Measurements from ENCODE around the gene LRRC8C.

Gene LRRC8C

DNA sequence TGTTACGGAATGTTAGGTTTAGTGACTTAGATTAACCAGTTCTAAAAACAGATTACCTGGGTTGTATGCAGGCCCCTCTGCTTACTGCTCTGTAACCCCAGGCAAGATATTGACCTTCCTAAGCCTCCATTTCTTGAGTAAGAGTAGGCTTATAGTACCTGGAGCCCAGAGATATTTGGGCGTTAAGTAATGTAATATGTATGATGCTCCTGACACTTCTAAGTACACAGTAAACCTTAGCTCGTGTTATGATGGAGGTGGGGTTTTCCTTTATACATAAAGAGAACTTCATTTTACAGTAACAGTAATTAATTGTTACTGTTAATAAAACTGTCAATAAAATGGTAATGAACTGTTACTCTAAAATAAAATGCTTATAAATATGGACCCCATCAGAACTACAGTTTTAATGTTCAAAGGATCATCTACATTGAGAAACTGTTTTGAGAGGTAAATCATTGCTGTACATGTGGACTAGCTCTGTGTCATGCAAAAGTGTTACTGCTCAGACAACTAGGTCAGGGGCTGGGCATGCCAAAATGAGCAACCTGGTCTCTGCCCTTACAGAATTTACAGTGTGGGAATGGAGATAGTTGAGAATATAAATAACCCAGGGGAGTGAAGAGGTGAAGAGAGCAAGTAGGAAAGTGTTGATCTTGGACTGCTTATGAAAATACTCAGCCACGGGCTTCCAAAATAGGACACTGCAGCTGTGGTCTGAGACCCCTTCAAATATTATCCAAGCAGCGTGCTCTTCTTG is 26.6 kb downstream of the LRRC8C start:
- Histone ChIP-seq H3K36me3 (ENCODE audit: insufficient read depth, low read length) (0 out of 2 replicates have a peak, but pooled peaks cover 3% of the 10 kb centered on the region), H4K20me1 (ENCODE audit: insufficient read depth, low read length) (peaks cover 19% of the 10 kb centered on the region; the same call in 1 of the 2 replicates), H3K9me3 (ENCODE audit: insufficient read depth, low read length, severe bottlenecking) (no peaks in the 10 kb centered on the region), H3K4me3 (ENCODE audit: low read depth in 1 of 2, low read length in 2 of 2) (no peak overlapping the region), H3K27me3 (ENCODE audit: insufficient read depth, low read length, poor library complexity) (no peaks in the 10 kb centered on the region), H3K27ac (ENCODE audit: low read length) (0 out of 2 replicates have a peak overlapping the region, but pooled peaks have one; percentile 7), H3K4me1 (ENCODE audit: insufficient read depth, low read length) (peaks cover 36% of the 10 kb centered on the region), H3K4me2 (ENCODE audit: insufficient read depth, low read length) (no peak overlapping the region), H3K79me2 (ENCODE audit: insufficient read depth, low read length) (peaks cover 76% of the 10 kb centered on the region), H3K9ac (ENCODE audit: low read depth, low read length) (no peak overlapping the region), H2AFZ (ENCODE audit: low read depth, low read length) (no peak overlapping the region)
- no peak for DNase-seq
- TF ChIP-seq, protein P1, sequence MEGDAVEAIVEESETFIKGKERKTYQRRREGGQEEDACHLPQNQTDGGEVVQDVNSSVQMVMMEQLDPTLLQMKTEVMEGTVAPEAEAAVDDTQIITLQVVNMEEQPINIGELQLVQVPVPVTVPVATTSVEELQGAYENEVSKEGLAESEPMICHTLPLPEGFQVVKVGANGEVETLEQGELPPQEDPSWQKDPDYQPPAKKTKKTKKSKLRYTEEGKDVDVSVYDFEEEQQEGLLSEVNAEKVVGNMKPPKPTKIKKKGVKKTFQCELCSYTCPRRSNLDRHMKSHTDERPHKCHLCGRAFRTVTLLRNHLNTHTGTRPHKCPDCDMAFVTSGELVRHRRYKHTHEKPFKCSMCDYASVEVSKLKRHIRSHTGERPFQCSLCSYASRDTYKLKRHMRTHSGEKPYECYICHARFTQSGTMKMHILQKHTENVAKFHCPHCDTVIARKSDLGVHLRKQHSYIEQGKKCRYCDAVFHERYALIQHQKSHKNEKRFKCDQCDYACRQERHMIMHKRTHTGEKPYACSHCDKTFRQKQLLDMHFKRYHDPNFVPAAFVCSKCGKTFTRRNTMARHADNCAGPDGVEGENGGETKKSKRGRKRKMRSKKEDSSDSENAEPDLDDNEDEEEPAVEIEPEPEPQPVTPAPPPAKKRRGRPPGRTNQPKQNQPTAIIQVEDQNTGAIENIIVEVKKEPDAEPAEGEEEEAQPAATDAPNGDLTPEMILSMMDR (IDR thresholded peaks at IDR 0.05; ENCODE audit: borderline replicate concordance, extremely low read depth, low read length, poor library complexity, severe bottlenecking), result no peak
- TF ChIP-seq EZH2 (IDR thresholded peaks at IDR 0.05; ENCODE audit: borderline replicate concordance, low read depth, low read length, severe bottlenecking), result no peak
- ATAC-seq (ENCODE audit: insufficient read depth, low read depth), result no peak

DNA sequence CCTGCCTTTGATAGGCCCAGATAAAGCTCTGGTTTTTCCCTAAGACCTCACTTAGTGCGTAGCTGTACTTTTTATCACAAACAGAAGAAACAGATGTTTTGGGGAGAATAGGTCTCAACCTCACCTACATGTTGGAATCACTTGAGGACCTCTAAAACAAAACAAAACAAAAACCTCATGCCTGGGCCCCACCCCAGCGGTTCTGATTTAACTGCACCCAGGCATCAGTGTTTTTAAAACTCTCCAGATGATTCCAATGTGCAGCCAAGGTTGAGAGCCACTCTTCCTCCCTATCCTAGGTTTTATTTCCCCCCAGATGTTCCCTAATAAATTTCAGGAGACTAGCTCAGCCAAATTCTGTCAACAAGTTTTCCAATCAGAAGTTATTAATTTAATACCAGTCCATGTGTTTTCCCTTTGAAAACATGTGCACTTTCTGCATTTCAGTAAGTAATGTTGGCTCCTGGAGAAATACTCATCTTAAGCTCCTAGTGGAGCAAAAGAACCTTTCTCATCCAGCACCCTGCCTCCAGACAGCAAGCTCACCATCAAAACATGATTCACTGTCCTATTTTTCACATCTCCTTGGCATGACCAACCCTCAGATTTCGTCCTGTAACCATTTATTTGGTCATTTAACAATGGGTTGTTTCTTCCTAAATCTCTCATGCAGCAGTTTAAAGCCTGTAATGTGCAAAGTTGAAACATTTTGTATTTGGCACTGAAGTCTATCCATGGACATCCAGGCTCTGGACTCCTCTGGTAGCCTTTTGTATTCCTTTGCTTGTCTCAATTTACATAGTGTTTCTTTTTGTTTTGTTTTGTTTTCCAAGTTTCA is 27.5 kb downstream of the LRRC8C start:
- peaks cover 69% of the 10 kb centered on the region for H3K79me2 ChIP-seq (ENCODE audit: insufficient read depth, low read length)
- no peaks in the 10 kb centered on the region for H3K9me3 ChIP-seq (ENCODE audit: insufficient read depth, low read length, severe bottlenecking)
- no peak overlapping the region for H3K4me3 ChIP-seq (ENCODE audit: low read depth in 1 of 2, low read length in 2 of 2)
- H2AFZ ChIP-seq (ENCODE audit: low read depth, low read length), result no peak overlapping the region
- peaks cover 33% of the 10 kb centered on the region for H3K4me1 ChIP-seq (ENCODE audit: insufficient read depth, low read length)
- H3K27me3 ChIP-seq (ENCODE audit: insufficient read depth, low read length, poor library complexity), result no peaks in the 10 kb centered on the region
- H3K27ac ChIP-seq (ENCODE audit: low read length), result no peak overlapping the region
- TF ChIP-seq EZH2 (IDR thresholded peaks at IDR 0.05; ENCODE audit: borderline replicate concordance, low read depth, low read length, severe bottlenecking), result no peak
- TF ChIP-seq, protein P1 (IDR thresholded peaks at IDR 0.05; ENCODE audit: borderline replicate concordance, extremely low read depth, low read length, poor library complexity, severe bottlenecking), result no peak
- DNase-seq (no peak), ATAC-seq (ENCODE audit: insufficient read depth, low read depth) (no peak)
- H3K36me3 ChIP-seq (ENCODE audit: insufficient read depth, low read length), result 0 out of 2 replicates have a peak, but pooled peaks cover 3% of the 10 kb centered on the region
- peaks cover 18% of the 10 kb centered on the region; the same call in 1 of the 2 replicates for H4K20me1 ChIP-seq (ENCODE audit: insufficient read depth, low read length)
- no peak overlapping the region for H3K9ac ChIP-seq (ENCODE audit: low read depth, low read length)
- H3K4me2 ChIP-seq (ENCODE audit: insufficient read depth, low read length), result no peak overlapping the region

DNA sequence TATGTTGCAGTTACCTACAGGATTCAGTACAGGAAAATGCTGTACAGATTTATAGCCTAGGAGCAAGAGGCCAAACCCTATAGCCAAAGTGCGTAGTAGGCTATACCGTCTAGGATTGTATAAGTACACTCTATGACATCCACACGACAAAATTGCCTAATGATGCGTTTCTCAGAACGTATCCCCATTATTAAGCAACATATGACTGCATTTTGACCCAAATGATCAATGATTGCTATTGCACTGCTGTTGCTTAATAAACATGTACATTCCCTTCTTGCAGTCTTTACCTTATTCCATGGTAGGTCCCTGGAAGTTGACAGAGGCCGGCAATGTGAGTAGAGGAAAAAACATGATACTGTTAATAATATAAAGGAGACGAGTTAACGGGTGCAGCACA is 33.0 kb downstream of the LRRC8C start:
- Histone ChIP-seq H3K36me3 (ENCODE audit: insufficient read depth, low read length) (0 out of 2 replicates have a peak, but pooled peaks cover 3% of the 10 kb centered on the region), H3K27me3 (ENCODE audit: insufficient read depth, low read length, poor library complexity) (no peaks in the 10 kb centered on the region), H3K4me3 (ENCODE audit: low read depth in 1 of 2, low read length in 2 of 2) (no peak overlapping the region), H4K20me1 (ENCODE audit: insufficient read depth, low read length) (peaks cover 5% of the 10 kb centered on the region; the same call in 1 of the 2 replicates), H3K27ac (ENCODE audit: low read length) (no peak overlapping the region), H3K9me3 (ENCODE audit: insufficient read depth, low read length, severe bottlenecking) (no peaks in the 10 kb centered on the region), H3K4me1 (ENCODE audit: insufficient read depth, low read length) (no peaks in the 10 kb centered on the region), H3K9ac (ENCODE audit: low read depth, low read length) (no peak overlapping the region), H3K4me2 (ENCODE audit: insufficient read depth, low read length) (no peak overlapping the region), H2AFZ (ENCODE audit: low read depth, low read length) (no peak overlapping the region), H3K79me2 (ENCODE audit: insufficient read depth, low read length) (peaks cover 72% of the 10 kb centered on the region)
- DNase-seq (no peak), ATAC-seq (ENCODE audit: insufficient read depth, low read depth) (no peak)
- no peak for TF ChIP-seq EZH2 (IDR thresholded peaks at IDR 0.05; ENCODE audit: borderline replicate concordance, low read depth, low read length, severe bottlenecking)
- TF ChIP-seq, protein P1 (IDR thresholded peaks at IDR 0.05; ENCODE audit: borderline replicate concordance, extremely low read depth, low read length, poor library complexity, severe bottlenecking), result no peak
